ENCODE results near the gene SYT7.
A peak's percentile ranks its signal among the peaks of the same experiment; 100 is the strongest.

SYT7 gene

GRCh38 chr11:61626580-61627380 lies 45.9 kb upstream of the SYT7 start:
- no peak for TF ChIP-seq CTCF (IDR thresholded peaks at IDR 0.05; ENCODE audit: insufficient read depth, low read depth, low read length, missing control alignments)
- peak; percentile 96 for DNase-seq (ENCODE audit: low read depth)
- H3K4me3 ChIP-seq (ENCODE audit: low read length), result no peak overlapping the region

GRCh38 chr11:61625525-61625924 lies 44.6 kb upstream of the SYT7 start:
- H3K4me3 ChIP-seq (ENCODE audit: low read length), result no peak overlapping the region
- no peak for DNase-seq (ENCODE audit: low read depth)
- no peak for TF ChIP-seq CTCF (IDR thresholded peaks at IDR 0.05; ENCODE audit: insufficient read depth, low read depth, low read length, missing control alignments)

- no peak for TF ChIP-seq CTCF (IDR thresholded peaks at IDR 0.05; ENCODE audit: insufficient read depth, low read depth, low read length, missing control alignments)
- no peak for DNase-seq (ENCODE audit: low read depth)
- no peak overlapping the region for H3K4me3 ChIP-seq (ENCODE audit: low read length)
Measured at GRCh38 chr11:61621917-61622585, 41.2 kb upstream of the SYT7 start.

GRCh38 chr11:61619471-61620226 lies 38.8 kb upstream of the SYT7 start:
- TF ChIP-seq CTCF (IDR thresholded peaks at IDR 0.05; ENCODE audit: insufficient read depth, low read depth, low read length, missing control alignments), result no peak
- no peak overlapping the region for H3K4me3 ChIP-seq (ENCODE audit: low read length)
- DNase-seq (ENCODE audit: low read depth), result no peak

GRCh38 chr11:61618978-61619377 lies 38.1 kb upstream of the SYT7 start:
- no peak for TF ChIP-seq CTCF (IDR thresholded peaks at IDR 0.05; ENCODE audit: insufficient read depth, low read depth, low read length, missing control alignments)
- no peak for DNase-seq (ENCODE audit: low read depth)
- no peak overlapping the region for H3K4me3 ChIP-seq (ENCODE audit: low read length)

GRCh38 chr11:61617515-61617914 lies 36.6 kb upstream of the SYT7 start:
- no peak for DNase-seq (ENCODE audit: low read depth)
- TF ChIP-seq CTCF (IDR thresholded peaks at IDR 0.05; ENCODE audit: insufficient read depth, low read depth, low read length, missing control alignments), result no peak

More at GRCh38 chr11:61617515-61617914, 36.6 kb upstream of the SYT7 start:
- no peak overlapping the region for H3K4me3 ChIP-seq (ENCODE audit: low read length)

All from epithelial cell of esophagus (primary cell).